Activated T-cell treated with anti-CD3 and anti-CD28 coated beads, Interleukin-2, amount 50 U/mL, for 4 hours (primary cell): ENCODE measurements around the gene SFTPA2. TPM values are rescaled to one million over a fixed set of nuclear protein-coding genes. Genes with fewer than 3 reads are reported as not detected.
"Not testable (repeated sequence)": the region's sequence is repeated elsewhere in the genome, so short reads cannot be mapped to it uniquely, and the experiment has no call there.

ENCODE experiments used
- ATAC-seq, 2 donors: fragments of 200-7000 bp; cut with Tn5 transposase; one replicate each; pipeline ENCODE4 v1.10.0; 2021
- DNase-seq: peaks from one replicate; pipeline ENCODE4 v3.0.0-alpha.2; 2020
- H3K27me3 Mint-ChIP-seq: one replicate; pipeline ENCODE4 v1.8.0; 2021; ENCODE audit warnings: low read depth, mixed read lengths
- H3K36me3 Mint-ChIP-seq: one replicate; pipeline ENCODE4 v1.8.0; 2022; ENCODE audit warnings: mixed read lengths; ENCODE audit not compliant: insufficient read depth
- H3K4me1 Mint-ChIP-seq: one replicate; pipeline ENCODE4 v1.8.0; 2021; ENCODE audit warnings: low read depth, mixed read lengths
- H3K4me3 Mint-ChIP-seq: one replicate; pipeline ENCODE4 v1.8.0; 2021; ENCODE audit warnings: mild to moderate bottlenecking, moderate library complexity, mixed read lengths
- H3K9me3 Mint-ChIP-seq: one replicate; pipeline ENCODE4 v1.8.0; 2021; ENCODE audit warnings: mixed read lengths
- total RNA-seq, 3 donors: library from RNA; stranded (reverse); gene quantifications; one replicate each; pipeline ENCODE4 v1.2.1, GENCODE V29; 2021

Gene SFTPA2
- 1 to 10 TPM; 2.7 to 3.8 (median 2.9) TPM for total RNA-seq

DNA sequence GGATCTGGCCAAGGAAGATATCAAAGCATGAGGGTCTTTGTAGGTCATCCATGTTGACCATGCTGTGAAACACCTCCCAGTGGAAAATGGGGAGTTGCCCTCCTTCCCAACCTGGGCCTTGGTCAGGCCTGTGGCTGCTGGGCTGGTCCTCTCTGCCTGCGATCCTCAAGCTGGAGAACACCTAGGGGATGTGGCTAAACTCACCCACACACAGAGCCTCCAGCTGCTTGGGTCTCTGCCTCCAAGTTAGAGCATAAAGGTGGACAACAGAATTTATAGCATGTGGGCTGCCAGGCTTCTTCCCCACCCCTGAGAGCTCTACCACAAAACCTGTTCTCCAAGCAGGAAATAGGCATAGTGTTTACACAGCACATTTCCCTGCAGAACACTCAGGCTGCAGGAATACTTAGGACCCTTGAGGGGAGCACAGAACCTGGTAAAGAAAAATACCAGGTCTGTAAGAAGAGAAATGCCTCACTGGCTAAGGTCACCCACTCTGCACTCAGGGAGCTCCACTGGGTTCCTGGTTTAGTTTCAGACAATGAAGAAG, at the start of gene SFTPA2:
SFTPA2 (minus strand) TSS at position 248 of the 550 bp plus-strand sequence. CDS start 924 bp downstream, outside the sequence.
- Mint-ChIP-seq H3K27me3 (peaks cover 15% of the 10 kb centered on the region), H3K4me1 (no peaks in the 10 kb centered on the region), H3K36me3 (no peaks in the 10 kb centered on the region), H3K4me3 (no peak within 1 kb of the TSS), H3K9me3 (no peaks in the 10 kb centered on the region)
- DNase-seq (no peak), ATAC-seq (no peak)

DNA sequence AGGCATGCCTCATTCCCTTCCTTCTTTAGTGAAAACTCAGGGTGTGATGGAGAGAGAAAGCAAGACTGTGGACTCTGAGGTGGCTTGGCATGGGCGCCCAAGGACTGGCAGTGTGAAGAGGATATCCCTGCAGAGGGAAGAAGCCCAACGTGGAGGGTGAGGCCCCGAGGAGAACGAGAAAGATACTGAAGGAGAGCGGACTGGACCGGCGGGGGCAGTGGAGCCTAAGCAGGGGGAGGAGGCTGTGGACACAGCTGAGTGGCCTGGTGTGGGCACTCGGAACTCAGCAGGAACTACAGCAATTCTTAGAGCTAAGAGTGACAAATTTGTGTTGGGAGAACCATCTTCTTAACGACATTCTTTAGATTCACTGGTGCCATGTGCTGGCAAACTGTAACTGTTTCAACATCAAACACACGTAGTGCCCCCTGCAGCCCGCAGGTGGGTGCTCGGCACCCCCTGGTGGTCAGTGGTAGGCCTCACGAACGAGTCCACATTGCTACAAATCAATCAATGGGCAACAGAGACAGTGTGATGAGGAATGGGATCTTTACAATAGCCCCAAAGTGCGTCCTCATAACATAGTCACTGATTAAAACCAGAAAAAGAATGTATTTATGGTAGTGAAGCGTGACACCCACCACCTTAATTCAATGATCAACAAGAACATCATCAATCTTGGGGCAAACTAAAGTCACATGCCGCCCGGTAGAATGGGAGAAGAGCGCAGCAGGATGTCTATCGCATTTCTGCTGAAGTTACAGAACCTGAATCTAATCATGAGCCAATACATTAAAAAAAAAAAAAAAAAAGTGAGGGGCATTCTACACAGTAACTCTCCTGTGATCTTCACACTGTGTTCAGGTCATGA, 48.5 kb upstream of the SFTPA2 start:
- ATAC-seq: no peak
- Mint-ChIP-seq H3K4me1 (no peaks in the 10 kb centered on the region), H3K9me3 (no peaks in the 10 kb centered on the region), H3K36me3 (no peaks in the 10 kb centered on the region), H3K4me3 (no peak overlapping the region), H3K27me3 (peaks cover 2% of the 10 kb centered on the region)
- DNase-seq: no peak

DNA sequence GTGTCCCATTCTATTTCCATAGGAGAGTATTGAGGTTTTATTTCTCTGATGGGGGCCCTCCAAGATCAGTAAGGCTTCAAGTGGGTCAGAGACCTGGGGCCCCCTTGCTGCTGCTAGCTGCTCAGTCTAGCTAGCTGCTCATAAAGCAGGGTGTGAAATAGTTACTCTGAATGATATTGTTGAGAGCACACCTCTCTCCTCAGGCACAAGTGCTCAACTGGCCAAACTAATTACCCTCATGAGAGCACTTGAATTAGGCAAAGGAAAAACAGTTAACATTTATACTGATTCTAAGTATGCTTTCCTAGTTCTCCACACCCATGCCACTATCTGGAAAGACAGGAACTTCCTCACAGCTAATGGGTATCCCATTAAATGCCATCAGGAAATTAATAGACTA, 45.1 kb upstream of the SFTPA2 start:
- Mint-ChIP-seq H3K9me3 (no peaks in the 10 kb centered on the region), H3K4me3 (no peak overlapping the region), H3K27me3 (peaks cover 2% of the 10 kb centered on the region), H3K4me1 (no peaks in the 10 kb centered on the region), H3K36me3 (no peaks in the 10 kb centered on the region)
- ATAC-seq: no peak
- no peak for DNase-seq

DNA sequence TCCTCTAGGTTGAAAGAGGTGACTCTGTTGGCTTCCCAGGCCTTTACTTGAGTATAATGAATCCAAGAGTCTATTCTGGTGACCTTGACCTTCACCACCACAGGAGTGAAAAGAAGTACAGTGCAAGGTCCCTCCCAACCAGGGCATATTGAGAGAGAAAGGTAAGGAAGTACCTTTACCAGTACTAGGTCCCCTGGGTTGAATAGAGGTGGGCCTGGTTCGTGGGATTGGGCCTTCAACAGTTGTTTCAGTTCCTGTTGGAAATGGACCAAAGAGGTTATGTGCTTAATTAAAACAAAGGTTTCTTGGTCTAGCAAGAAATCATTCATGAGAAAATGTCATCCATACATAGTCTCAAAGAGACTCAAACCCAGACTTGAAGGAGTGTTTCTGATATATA, 44.1 kb upstream of the SFTPA2 start:
- no peaks in the 10 kb centered on the region for H3K9me3 Mint-ChIP-seq
- no peaks in the 10 kb centered on the region for H3K36me3 Mint-ChIP-seq
- DNase-seq (no peak), ATAC-seq (no peak)
- peaks cover 2% of the 10 kb centered on the region for H3K27me3 Mint-ChIP-seq
- no peak overlapping the region for H3K4me3 Mint-ChIP-seq
- no peaks in the 10 kb centered on the region for H3K4me1 Mint-ChIP-seq

DNA sequence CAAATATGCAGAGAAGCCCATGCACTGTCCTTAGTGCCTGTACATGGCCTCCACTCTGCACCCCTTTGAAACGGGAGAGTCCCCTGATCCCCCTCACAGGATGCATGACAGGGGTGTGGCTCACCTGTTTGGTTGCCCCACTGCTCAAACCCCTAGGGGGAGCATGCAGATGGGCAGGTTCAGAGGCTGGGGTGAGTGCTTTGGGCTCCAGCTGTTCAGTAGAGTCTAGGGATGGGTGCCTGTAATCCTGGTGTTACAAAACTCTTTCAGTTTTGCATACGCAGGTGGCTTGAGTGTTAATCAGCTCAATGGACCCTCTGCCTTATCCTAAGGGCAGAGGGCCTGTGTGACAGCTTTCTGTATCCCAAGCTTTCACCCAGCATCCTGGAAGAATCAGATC, 42.7 kb upstream of the SFTPA2 start:
- H3K4me1 Mint-ChIP-seq: no peaks in the 10 kb centered on the region
- no peak for ATAC-seq
- no peaks in the 10 kb centered on the region for H3K36me3 Mint-ChIP-seq
- no peak overlapping the region for H3K4me3 Mint-ChIP-seq
- DNase-seq: no peak
- H3K27me3 Mint-ChIP-seq: peaks cover 8% of the 10 kb centered on the region
- H3K9me3 Mint-ChIP-seq: peaks cover 7% of the 10 kb centered on the region

DNA sequence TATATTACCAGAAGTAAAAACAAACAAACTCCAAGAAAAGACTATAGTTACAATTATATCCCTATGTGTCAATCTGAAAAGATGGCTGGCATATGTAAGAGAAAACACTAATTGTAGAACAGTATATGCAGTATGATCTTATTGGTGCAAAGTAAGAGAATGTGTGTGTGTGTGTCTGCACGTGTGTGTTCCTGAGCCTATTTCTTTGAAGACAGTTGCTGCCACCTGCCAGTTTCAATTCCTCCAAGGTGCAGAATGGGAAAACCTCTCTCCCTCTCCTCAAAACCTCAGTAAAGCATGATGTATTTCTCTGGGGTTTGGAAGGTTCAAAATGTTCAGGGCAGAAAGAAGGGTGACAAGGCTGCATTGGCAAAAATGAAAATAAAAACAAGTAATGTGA, 41.7 kb upstream of the SFTPA2 start:
- peaks cover 17% of the 10 kb centered on the region for H3K9me3 Mint-ChIP-seq
- peaks cover 5% of the 10 kb centered on the region for H3K27me3 Mint-ChIP-seq
- no peak overlapping the region for H3K4me3 Mint-ChIP-seq
- DNase-seq (no peak), ATAC-seq (no peak)
- no peaks in the 10 kb centered on the region for H3K4me1 Mint-ChIP-seq
- H3K36me3 Mint-ChIP-seq: no peaks in the 10 kb centered on the region

- H3K36me3 Mint-ChIP-seq, H3K27me3 Mint-ChIP-seq, ATAC-seq, H3K4me3 Mint-ChIP-seq, DNase-seq, H3K4me1 Mint-ChIP-seq: not testable (repeated sequence)
- peaks cover 21% of the 10 kb centered on the region for H3K9me3 Mint-ChIP-seq
Observed at GRCh38 chr10:79599644-79600043, 39.4 kb upstream of the SFTPA2 start.

- Mint-ChIP-seq H3K9me3 (peaks cover 21% of the 10 kb centered on the region), H3K4me1 (no peaks in the 10 kb centered on the region), H3K27me3 (peaks cover 8% of the 10 kb centered on the region), H3K4me3 (no peak overlapping the region), H3K36me3 (no peaks in the 10 kb centered on the region)
- ATAC-seq (no peak), DNase-seq (no peak)
Observed at GRCh38 chr10:79595510-79595909, 35.3 kb upstream of the SFTPA2 start.

DNA sequence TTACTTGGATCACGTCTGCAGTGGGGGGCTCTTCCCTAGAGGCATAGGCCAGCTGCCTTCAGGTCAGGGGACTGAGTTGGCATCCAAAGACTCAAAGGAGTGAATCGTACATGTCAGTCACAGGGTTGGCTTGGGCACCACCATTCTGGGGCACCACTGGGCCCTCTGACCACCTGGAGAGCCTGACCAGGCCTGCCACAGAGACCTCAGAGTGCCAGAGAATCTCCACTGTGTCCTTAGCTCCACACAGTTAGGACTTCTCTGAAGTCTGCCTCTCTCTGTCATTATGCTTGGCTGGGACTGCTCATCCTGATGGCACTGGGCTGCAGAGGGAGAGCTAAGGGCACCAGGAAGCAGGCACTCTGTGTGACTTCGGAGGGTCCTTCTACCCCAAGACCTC, 34.4 kb upstream of the SFTPA2 start:
- not testable (repeated sequence) for H3K27me3 Mint-ChIP-seq, H3K4me3 Mint-ChIP-seq, H3K4me1 Mint-ChIP-seq, ATAC-seq, H3K36me3 Mint-ChIP-seq, DNase-seq
- peaks cover 21% of the 10 kb centered on the region for H3K9me3 Mint-ChIP-seq

DNA sequence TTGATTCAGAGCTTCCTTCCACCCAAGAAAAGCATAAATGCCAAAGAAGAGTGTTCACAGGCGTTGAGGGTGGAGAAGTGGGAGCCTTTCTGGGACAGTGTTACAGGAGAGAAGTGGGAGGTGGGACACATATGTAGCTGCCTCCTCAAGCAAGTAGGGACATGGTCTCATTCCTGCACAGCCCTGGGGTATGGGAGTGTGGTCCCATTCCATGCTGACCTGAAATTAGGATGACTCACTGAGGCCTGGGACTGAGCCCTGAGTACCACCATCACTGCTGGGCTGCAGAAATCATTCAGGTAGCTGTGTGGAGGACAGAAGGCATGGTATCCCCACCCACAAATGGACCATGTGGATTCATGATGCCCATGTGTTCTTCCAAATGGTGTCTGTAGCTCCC, 33.2 kb upstream of the SFTPA2 start:
- ATAC-seq (no peak), DNase-seq (no peak)
- Mint-ChIP-seq H3K9me3 (peaks cover 18% of the 10 kb centered on the region), H3K4me3 (no peak overlapping the region), H3K27me3 (peaks cover 9% of the 10 kb centered on the region), H3K36me3 (no peaks in the 10 kb centered on the region), H3K4me1 (no peaks in the 10 kb centered on the region)

DNA sequence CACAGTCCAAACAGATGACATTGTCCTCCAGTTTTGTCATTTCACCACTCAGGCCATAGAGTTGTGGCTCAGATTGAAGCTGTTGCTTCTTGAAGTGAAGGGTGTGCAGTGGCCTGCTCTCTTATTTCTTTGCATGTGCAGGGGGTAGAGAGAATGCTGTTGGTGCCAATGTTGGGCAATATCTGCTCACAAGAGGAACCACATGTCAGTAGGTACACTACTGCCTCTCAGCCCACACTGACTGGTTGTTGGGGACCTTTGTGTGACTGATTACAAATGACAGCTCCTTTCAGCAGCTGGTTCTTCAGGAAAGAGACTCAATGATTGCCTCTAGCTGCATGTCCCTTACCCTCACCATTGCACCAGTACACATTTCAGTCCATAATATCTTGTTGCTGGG, 28.6 kb upstream of the SFTPA2 start:
- Mint-ChIP-seq H3K36me3 (no peaks in the 10 kb centered on the region), H3K4me1 (no peaks in the 10 kb centered on the region)

DNA sequence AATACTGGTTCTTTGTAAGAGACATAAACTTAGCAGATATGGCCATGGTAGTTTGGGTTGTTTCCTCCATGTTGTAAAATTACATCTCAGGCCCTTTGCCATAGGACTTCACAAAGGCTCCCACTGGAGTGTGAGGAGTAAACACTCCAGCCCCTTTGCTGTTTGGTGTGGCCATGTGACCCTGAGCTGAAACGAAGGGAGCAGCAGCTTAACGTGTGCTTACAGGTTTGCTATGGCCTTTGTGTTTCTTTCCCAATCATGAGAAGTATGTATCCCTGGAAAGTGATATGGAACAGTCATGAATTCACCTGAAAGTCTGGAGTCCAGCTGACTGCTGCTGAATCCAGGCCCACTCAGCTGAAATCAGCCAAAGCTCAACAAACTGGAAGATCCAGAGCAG, 26.7 kb upstream of the SFTPA2 start:
- no peaks in the 10 kb centered on the region for H3K36me3 Mint-ChIP-seq
- H3K9me3 Mint-ChIP-seq: no peaks in the 10 kb centered on the region
- H3K4me3 Mint-ChIP-seq: no peak overlapping the region
- no peaks in the 10 kb centered on the region for H3K4me1 Mint-ChIP-seq
- ATAC-seq: no peak
- DNase-seq: no peak
- H3K27me3 Mint-ChIP-seq: peaks cover 15% of the 10 kb centered on the region

More for the DNA sequence above, 28.6 kb upstream of the SFTPA2 start:
- Mint-ChIP-seq H3K27me3 (peaks cover 15% of the 10 kb centered on the region), H3K4me3 (no peak overlapping the region), H3K9me3 (no peaks in the 10 kb centered on the region)
- no peak for DNase-seq
- no peak for ATAC-seq

DNA sequence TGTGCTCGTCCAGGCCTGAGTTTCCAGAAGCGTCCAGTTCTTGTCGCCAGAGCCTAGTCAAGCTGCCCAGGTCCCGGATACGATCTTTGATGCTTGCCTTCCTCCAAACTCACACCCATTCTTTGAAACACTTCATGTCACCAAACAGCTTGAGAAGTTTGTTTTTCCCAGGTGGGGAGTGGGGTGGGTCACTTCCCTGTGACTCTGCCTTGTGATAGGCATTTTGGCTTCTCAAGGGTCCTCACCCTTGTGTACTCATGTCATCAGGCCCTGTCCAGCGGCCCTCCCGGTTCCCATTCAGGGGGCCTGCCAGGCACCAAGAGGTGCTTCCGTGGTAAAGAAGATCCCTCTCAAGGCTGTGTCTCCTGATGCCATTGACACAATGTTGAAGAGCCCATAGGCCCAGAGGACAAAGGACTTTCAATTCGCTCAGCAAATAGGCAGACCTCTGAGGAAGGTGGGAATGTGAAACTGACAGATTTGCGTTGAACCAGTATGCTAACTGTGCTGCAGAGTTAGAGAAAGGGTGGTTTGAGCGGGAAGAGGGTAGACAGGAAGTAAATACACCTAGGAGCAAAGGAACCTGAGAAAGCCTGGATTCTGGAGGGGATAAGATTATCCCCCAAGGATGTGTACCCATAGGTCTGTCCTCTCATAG, 25.8 kb upstream of the SFTPA2 start:
- H3K4me1 Mint-ChIP-seq: no peaks in the 10 kb centered on the region
- H3K36me3 Mint-ChIP-seq: no peaks in the 10 kb centered on the region
- H3K4me3 Mint-ChIP-seq: no peak overlapping the region
- peaks cover 15% of the 10 kb centered on the region for H3K27me3 Mint-ChIP-seq
- no peak for ATAC-seq
- no peaks in the 10 kb centered on the region for H3K9me3 Mint-ChIP-seq
- DNase-seq: no peak

DNA sequence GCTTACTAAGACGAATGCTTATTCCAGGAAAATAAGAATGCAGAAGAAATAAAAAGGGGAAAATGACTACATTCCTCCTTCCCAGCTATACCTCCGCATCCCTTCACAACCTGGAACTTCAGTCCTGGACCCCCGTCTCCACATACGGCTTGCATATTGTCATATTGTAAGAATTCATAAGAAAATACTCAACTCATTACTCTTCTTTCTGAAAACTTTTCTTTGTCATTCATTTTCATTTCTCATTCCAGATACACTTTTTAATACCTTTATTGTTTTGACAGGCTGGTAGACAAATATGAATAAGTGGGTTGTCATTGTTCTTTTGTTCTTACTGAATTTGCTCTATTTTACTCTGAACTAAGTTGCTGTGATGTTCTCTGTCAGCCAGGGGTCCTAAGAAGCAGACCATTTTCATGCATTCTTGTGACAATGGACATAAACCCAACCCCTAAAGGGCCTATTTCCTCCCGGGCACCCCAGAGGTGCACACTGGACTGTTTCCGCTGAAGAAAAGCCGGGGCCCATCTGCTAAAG, 23.3 kb upstream of the SFTPA2 start:
- Mint-ChIP-seq H3K4me1 (no peaks in the 10 kb centered on the region), H3K4me3 (no peak overlapping the region), H3K27me3 (peaks cover 10% of the 10 kb centered on the region), H3K9me3 (no peaks in the 10 kb centered on the region), H3K36me3 (no peaks in the 10 kb centered on the region)
- no peak for ATAC-seq
- no peak for DNase-seq
